OCI-LY7 (cell line): ENCODE measurements around the gene PPFIA3. TPM values are rescaled to one million over a fixed set of nuclear protein-coding genes. Genes with fewer than 3 reads are reported as not detected.

Experiments
- BruUV-seq: library from RNA; stranded (reverse); fragments of 400-500 nt; replicated peaks from 2 replicates; lab custom pipeline; 2021; lab: Mats Ljungman, UMichigan
- CTCF ChIA-PET: fragments of 300-600 bp; sonication (Branson Sonifier 250); formaldehyde crosslinking; loops from one replicate; lab custom pipeline; 2022; ENCODE audit warnings: antibody characterized with exemption; ENCODE audit not compliant: unreplicated experiment; lab: Charles Lee
- POLR2A ChIA-PET: fragments of 300-600 bp; sonication (Branson Sonifier 250); formaldehyde crosslinking; loops from one replicate; lab custom pipeline; 2022; ENCODE audit warnings: antibody characterized with exemption; lab: Charles Lee
- DNase-seq: peaks from one replicate; pipeline ENCODE4 v3.0.0-alpha.2; 2015; ENCODE audit warnings: low spot score
- H2AFZ ChIP-seq: fragments of 200-600 bp; sonication (generic), shearing (Covaris generic); 2 replicates; pipeline ENCODE4 v1.6.1; 2014; ENCODE audit warnings: mild to moderate bottlenecking, antibody characterized with exemption, low read length, moderate library complexity
- H3K27ac ChIP-seq: fragments of 200-600 bp; sonication (generic); 2 replicates; pipeline ENCODE4 v1.5.1; 2014; ENCODE audit warnings: mixed run types, low read depth, mild to moderate bottlenecking, moderate library complexity, low read length, inconsistent platforms; ENCODE audit not compliant: poor library complexity, severe bottlenecking
- H3K36me3 ChIP-seq: fragments of 200-600 bp; sonication (generic); 2 replicates; pipeline ENCODE4 v1.6.1; 2014; ENCODE audit warnings: mild to moderate bottlenecking, antibody characterized with exemption, low read length, moderate library complexity, mixed read lengths; ENCODE audit not compliant: insufficient read depth
- H3K4me1 ChIP-seq: fragments of 200-600 bp; sonication (generic); 2 replicates; pipeline ENCODE4 v1.5.1; 2014; ENCODE audit warnings: mild to moderate bottlenecking, low read length; ENCODE audit not compliant: insufficient read depth, poor library complexity, severe bottlenecking
- H3K4me2 ChIP-seq: fragments of 200-600 bp; sonication (generic); 2 replicates; pipeline ENCODE4 v1.6.1; 2014; ENCODE audit warnings: mild to moderate bottlenecking, low read length
- H3K4me3 ChIP-seq: fragments of 200-600 bp; sonication (generic); 2 replicates; pipeline ENCODE4 v1.5.1; 2014; ENCODE audit warnings: mild to moderate bottlenecking, low read depth, low read length; ENCODE audit not compliant: poor library complexity, severe bottlenecking
- H3K79me2 ChIP-seq: fragments of 200-600 bp; sonication (generic); 2 replicates; pipeline ENCODE4 v1.6.1; 2016; ENCODE audit warnings: low read depth, mild to moderate bottlenecking, low read length, moderate library complexity, mixed read lengths; ENCODE audit not compliant: insufficient read depth
- H3K9me2 ChIP-seq: fragments of 200-600 bp; sonication (generic); 2 replicates; pipeline ENCODE4 v1.6.1; 2016; ENCODE audit warnings: mild to moderate bottlenecking, low read length, mixed read lengths; ENCODE audit not compliant: insufficient read depth
- H3K9me3 ChIP-seq: fragments of 200-600 bp; sonication (generic); 2 replicates; pipeline ENCODE4 v1.6.1; 2014; ENCODE audit warnings: mild to moderate bottlenecking, mixed run types, low read length, mixed read lengths
- H4K20me1 ChIP-seq: fragments of 200-600 bp; sonication (generic); 2 replicates; pipeline ENCODE4 v1.6.1; 2014; ENCODE audit warnings: mild to moderate bottlenecking, antibody characterized with exemption, low read length, moderate library complexity, mixed read lengths; ENCODE audit not compliant: insufficient read depth
- EZH2phosphoT487 ChIP-seq: fragments of 200-600 bp; sonication (generic); IDR thresholded peaks from 2 replicates; pipeline ENCODE4 v1.6.1; 2018; ENCODE audit warnings: low read depth, borderline replicate concordance, mild to moderate bottlenecking, mixed run types, antibody characterized with exemption, low read length, moderate library complexity, mixed read lengths
- intact Hi-C: fragments of 100-400 bp; cut with micrococcal nuclease; formaldehyde crosslinking; loops from one replicate; pipeline ENCODE4 v1.10.0; 2022; ENCODE audit not compliant: unreplicated experiment
- total RNA-seq, 2 experiments: library from RNA; depleted of rRNA in 1 of 2; stranded (reverse); fragments of >200 nt in 1 of 2; shearing (Covaris generic) in 1 of 2; gene quantifications; 2 replicates each; pipeline ENCODE4 v1.2.3, GENCODE V29; 2014 to 2022
- TF ChIP-seq, protein P1 (sequence below): fragments of 200-600 bp; sonication (generic); conservative IDR thresholded peaks from 2 replicates; pipeline ENCODE4 v1.5.1; 2014; ENCODE audit warnings: mild to moderate bottlenecking, antibody characterized with exemption, low read length, moderate library complexity, mixed read lengths

The PPFIA3 gene
- total RNA-seq, 2 experiments from 2014 or later = 17.8 to 21.2 TPM

DNA sequence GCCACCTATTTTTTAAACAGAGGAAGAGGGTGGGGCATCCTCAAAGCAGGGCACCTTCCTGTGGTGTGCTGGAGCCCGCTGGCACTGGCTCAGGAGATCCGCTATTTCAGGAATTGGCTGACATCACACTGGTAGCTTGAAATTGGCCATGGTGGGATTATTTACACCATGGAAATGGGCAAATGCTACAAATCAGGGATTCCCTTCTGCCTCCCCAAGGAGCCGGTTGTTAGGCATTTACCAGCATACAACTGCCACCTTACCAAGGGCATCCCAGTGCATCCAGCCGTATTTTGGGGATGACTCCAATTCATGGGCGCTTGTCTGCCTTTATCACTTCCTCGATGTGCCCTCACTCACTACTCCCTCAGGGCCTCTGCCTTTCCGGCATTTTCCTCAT lies 21.6 kb downstream of the PPFIA3 start:
- no TSS peak for BruUV-seq

DNA sequence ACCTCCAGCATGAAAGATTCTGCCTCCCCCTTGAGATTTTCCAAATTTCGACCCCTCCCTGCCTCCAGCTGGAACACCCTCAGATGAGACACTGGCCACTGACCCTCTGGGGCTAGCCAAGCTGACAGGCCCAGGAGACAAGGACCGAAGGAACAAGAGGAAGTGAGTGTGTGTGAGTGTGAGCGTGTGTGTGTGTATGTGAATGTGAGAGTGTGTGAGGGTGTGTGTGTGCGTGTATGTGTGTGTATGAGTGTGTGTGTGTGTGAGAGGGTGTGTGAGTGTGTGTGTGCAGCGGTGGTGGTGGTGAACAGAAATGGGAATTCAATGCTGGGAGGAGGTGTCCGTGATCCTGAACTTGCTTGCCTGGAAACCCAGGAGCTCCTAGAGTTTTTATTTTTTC lies 22.0 kb downstream of the PPFIA3 start:
- Histone ChIP-seq H3K27ac (no peak overlapping the region), H3K4me3 (no peak overlapping the region), H3K79me2 (no peaks in the 10 kb centered on the region), H3K9me3 (no peaks in the 10 kb centered on the region), H2AFZ (no peak overlapping the region), H3K36me3 (no peaks in the 10 kb centered on the region), H3K9me2 (no peaks in the 10 kb centered on the region), H3K4me1 (peaks cover 12% of the 10 kb centered on the region), H4K20me1 (no peaks in the 10 kb centered on the region), H3K4me2 (no peak overlapping the region)
- intact Hi-C loops = no loop called here
- DNase-seq = no peak
- no TSS peak for BruUV-seq
- CTCF ChIA-PET = no interaction called here
- TF ChIP-seq, protein P1, sequence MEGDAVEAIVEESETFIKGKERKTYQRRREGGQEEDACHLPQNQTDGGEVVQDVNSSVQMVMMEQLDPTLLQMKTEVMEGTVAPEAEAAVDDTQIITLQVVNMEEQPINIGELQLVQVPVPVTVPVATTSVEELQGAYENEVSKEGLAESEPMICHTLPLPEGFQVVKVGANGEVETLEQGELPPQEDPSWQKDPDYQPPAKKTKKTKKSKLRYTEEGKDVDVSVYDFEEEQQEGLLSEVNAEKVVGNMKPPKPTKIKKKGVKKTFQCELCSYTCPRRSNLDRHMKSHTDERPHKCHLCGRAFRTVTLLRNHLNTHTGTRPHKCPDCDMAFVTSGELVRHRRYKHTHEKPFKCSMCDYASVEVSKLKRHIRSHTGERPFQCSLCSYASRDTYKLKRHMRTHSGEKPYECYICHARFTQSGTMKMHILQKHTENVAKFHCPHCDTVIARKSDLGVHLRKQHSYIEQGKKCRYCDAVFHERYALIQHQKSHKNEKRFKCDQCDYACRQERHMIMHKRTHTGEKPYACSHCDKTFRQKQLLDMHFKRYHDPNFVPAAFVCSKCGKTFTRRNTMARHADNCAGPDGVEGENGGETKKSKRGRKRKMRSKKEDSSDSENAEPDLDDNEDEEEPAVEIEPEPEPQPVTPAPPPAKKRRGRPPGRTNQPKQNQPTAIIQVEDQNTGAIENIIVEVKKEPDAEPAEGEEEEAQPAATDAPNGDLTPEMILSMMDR = no peak
- no peak for TF ChIP-seq EZH2phosphoT487
- POLR2A ChIA-PET = interaction anchor here (0.6 kb wide), 1 partner anchor 71 kb away, joined by 3 read pairs; no protein-coding TSS in a partner anchor

More for the DNA sequence above, 21.6 kb downstream of the PPFIA3 start:
- CTCF ChIA-PET = no interaction called here
- H3K9me2 ChIP-seq = no peaks in the 10 kb centered on the region
- intact Hi-C loops = no loop called here
- H3K4me1 ChIP-seq = peaks cover 8% of the 10 kb centered on the region
- H3K36me3 ChIP-seq = no peaks in the 10 kb centered on the region
- DNase-seq = no peak
- H3K27ac ChIP-seq = no peak overlapping the region
- H4K20me1 ChIP-seq = no peaks in the 10 kb centered on the region
- H3K9me3 ChIP-seq = no peaks in the 10 kb centered on the region
- POLR2A ChIA-PET = interaction anchor here (0.6 kb wide), 1 partner anchor 71 kb away, joined by 3 read pairs; no protein-coding TSS in a partner anchor
- H2AFZ ChIP-seq = no peak overlapping the region
- H3K79me2 ChIP-seq = no peaks in the 10 kb centered on the region
- no peak overlapping the region for H3K4me2 ChIP-seq
- TF ChIP-seq EZH2phosphoT487 = no peak
- TF ChIP-seq, protein P1 = no peak
- H3K4me3 ChIP-seq = no peak overlapping the region

DNA sequence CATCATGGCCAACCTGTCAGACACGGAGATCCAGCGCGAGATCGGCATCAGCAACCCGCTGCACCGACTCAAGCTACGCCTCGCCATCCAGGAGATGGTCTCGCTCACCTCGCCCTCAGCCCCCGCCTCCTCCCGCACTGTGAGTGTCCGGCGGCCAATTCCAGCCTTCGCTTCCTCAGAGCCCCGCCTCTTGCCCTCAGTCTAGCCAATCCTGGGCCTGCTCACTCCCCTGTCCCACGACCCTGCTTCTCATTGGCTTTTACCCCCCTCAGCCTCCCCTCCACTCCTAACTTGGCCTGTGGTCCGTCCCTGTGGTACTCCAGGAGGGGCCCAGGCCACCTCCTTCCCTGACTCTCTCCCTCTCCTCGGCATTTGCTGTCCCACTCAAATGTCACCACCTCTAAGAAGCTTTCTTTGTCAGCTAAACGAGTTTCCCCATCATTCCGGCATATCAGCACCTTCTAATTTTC lies 23.6 kb downstream of the PPFIA3 start:
- H3K79me2 ChIP-seq = no peaks in the 10 kb centered on the region
- no peak overlapping the region for H3K27ac ChIP-seq
- no peaks in the 10 kb centered on the region for H3K9me2 ChIP-seq
- no peaks in the 10 kb centered on the region for H3K36me3 ChIP-seq
- BruUV-seq = no TSS peak
- peak overlapping the region; percentile 2; the same call in 1 of the 2 replicates for H2AFZ ChIP-seq
- POLR2A ChIA-PET = no interaction called here
- CTCF ChIA-PET = interaction anchor here (0.6 kb wide), 1 partner anchor 1280 kb away, joined by 3 read pairs; no protein-coding TSS in a partner anchor
- peak overlapping the region; percentile 27 for H3K4me2 ChIP-seq
- no peak for TF ChIP-seq EZH2phosphoT487
- H3K9me3 ChIP-seq = no peaks in the 10 kb centered on the region
- no peaks in the 10 kb centered on the region for H4K20me1 ChIP-seq
- H3K4me3 ChIP-seq = peak overlapping the region; percentile 43
- H3K4me1 ChIP-seq = peaks cover 13% of the 10 kb centered on the region
- intact Hi-C loops = no loop called here
- DNase-seq = peak; percentile 80
